ENCODE results near the gene POMT1. TPM values are rescaled to one million over a fixed set of nuclear protein-coding genes. Genes with fewer than 3 reads are reported as not detected.

Gene POMT1
- total RNA-seq, 1 donor = 32.6 TPM

GRCh38 chr9:131566158-131566557 is 63.4 kb downstream of the POMT1 start:
- Histone ChIP-seq H3K4me2 (ENCODE audit: insufficient read depth, low read length) (no peak overlapping the region), H2AFZ (ENCODE audit: low read length) (no peak overlapping the region), H3K27me3 (ENCODE audit: insufficient read depth, low read length) (no peaks in the 10 kb centered on the region), H3K36me3 (ENCODE audit: insufficient read depth, low read length) (no peaks in the 10 kb centered on the region), H3K79me2 (ENCODE audit: insufficient read depth, low read length) (no peaks in the 10 kb centered on the region), H3K4me3 (ENCODE audit: insufficient read depth, low read length) (no peak overlapping the region), H3K9me3 (ENCODE audit: low read depth, low read length) (no peaks in the 10 kb centered on the region), H3K27ac (ENCODE audit: low read depth, low read length) (no peak overlapping the region), H4K20me1 (ENCODE audit: insufficient read depth, low read length) (no peaks in the 10 kb centered on the region), H3K4me1 (ENCODE audit: insufficient read depth, low read length) (peaks cover 4% of the 10 kb centered on the region)
- no peak for DNase-seq (ENCODE audit: insufficient read length, low spot score, missing footprints)
- no peak for TF ChIP-seq CTCF (IDR thresholded peaks at IDR 0.05; ENCODE audit: extremely low read depth, low read depth, low read length)

- H3K4me3 ChIP-seq (ENCODE audit: insufficient read depth, low read length) = no peak overlapping the region
- H3K27ac ChIP-seq (ENCODE audit: low read depth, low read length) = no peak overlapping the region
- no peaks in the 10 kb centered on the region for H4K20me1 ChIP-seq (ENCODE audit: insufficient read depth, low read length)
- H3K9me3 ChIP-seq (ENCODE audit: low read depth, low read length) = no peaks in the 10 kb centered on the region
- no peak for TF ChIP-seq CTCF (IDR thresholded peaks at IDR 0.05; ENCODE audit: extremely low read depth, low read depth, low read length)
- peak; percentile 43 for DNase-seq (ENCODE audit: insufficient read length, low spot score, missing footprints)
- no peaks in the 10 kb centered on the region for H3K36me3 ChIP-seq (ENCODE audit: insufficient read depth, low read length)
- no peaks in the 10 kb centered on the region for H3K27me3 ChIP-seq (ENCODE audit: insufficient read depth, low read length)
- no peak overlapping the region for H2AFZ ChIP-seq (ENCODE audit: low read length)
- H3K4me1 ChIP-seq (ENCODE audit: insufficient read depth, low read length) = no peaks in the 10 kb centered on the region
- no peaks in the 10 kb centered on the region for H3K79me2 ChIP-seq (ENCODE audit: insufficient read depth, low read length)
- H3K4me2 ChIP-seq (ENCODE audit: insufficient read depth, low read length) = no peak overlapping the region
These were observed 65.2 kb downstream of the POMT1 start for GRCh38 chr9:131567910-131568309.

Small RNAs within 50 kb of the gene (small RNA-seq; reads per million reads assigned to genes)
- not detected for gene SNORD62A
- gene SNORD62B = 0.52 reads per million

Other genes with a start within 250 kb of the POMT1 start
- gene FAM78A, start 226.4 kb upstream of the POMT1 start, total RNA-seq = 0.36 and 0.59 TPM in 2 replicates
- gene PLPP7, start 213.2 kb upstream of the POMT1 start, total RNA-seq = 16.3 and 18.0 TPM in 2 replicates
- gene PRRC2B, start 108.8 kb upstream of the POMT1 start, total RNA-seq = 61.6 and 70.9 TPM in 2 replicates
- 19.5 and 22.4 TPM in 2 replicates for gene UCK1, start 28.3 kb downstream of the POMT1 start, total RNA-seq
- not detected in 2 replicates for gene PRRT1B, start 42.6 kb downstream of the POMT1 start, total RNA-seq
- gene RAPGEF1, start 237.2 kb downstream of the POMT1 start, total RNA-seq = 34.7 and 42.1 TPM in 2 replicates

All from osteoblast (primary cell).